ENCODE results near the gene PRIM1.
"Not testable (repeated sequence)": the region's sequence is repeated elsewhere in the genome, so short reads cannot be mapped to it uniquely, and the experiment has no call there.

PRIM1 gene

GRCh38 chr12:56751712-56752598 is at the start of gene PRIM1:
Gene PRIM1 (minus strand): TSS chr12:56752323. CDS start chr12:56752298, 25 bp downstream.
- DNase-seq, result peak; percentile 88

DNA sequence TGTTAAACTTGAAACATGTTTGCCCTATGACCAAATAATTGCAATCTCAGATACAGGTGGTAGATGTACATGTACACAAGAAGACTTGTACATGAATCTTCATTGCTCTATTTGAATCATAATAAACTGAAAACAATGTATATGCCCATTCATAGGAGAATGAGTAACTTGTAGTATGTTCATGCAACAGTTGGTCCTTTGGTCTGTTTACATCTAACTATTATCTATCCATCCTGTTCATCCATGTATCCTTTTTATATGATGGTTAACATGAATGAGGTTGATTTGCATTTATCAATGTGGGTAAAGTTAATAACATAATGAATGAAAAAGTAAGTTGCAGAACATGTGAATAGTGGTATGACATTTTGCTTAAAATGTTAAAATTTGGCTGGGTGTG is 48.1 kb upstream of the PRIM1 start:
- DNase-seq, result no peak

GRCh38 chr12:56799345-56799744 is 47.2 kb upstream of the PRIM1 start:
- DNase-seq, result not testable (repeated sequence)

GRCh38 chr12:56795791-56796190 is 43.7 kb upstream of the PRIM1 start:
- not testable (repeated sequence) for DNase-seq

GRCh38 chr12:56795046-56795562 is 43.0 kb upstream of the PRIM1 start:
- DNase-seq, result not testable (repeated sequence)

DNA sequence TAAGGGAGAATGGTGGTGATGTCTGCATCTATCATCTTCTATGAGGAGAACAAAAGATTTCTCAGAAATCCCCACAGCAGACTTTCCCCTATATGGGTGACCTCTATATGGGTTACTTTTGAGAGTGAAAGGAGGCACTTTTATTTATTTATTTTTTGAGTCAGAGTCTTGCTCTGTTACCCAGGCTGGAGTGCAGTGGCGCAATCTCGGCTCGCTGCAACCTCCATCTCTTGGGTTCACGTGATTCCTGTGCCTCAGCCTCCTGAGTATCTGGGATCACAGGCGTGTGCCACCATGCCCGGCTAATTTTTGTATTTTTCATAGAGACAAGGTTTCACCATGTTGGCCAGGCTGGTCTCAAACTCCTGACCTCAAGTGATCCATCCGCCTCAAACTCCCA is 41.0 kb upstream of the PRIM1 start:
- DNase-seq, result not testable (repeated sequence)

- no peak for DNase-seq
These were observed 40.6 kb upstream of the PRIM1 start for GRCh38 chr12:56792678-56793077.

DNA sequence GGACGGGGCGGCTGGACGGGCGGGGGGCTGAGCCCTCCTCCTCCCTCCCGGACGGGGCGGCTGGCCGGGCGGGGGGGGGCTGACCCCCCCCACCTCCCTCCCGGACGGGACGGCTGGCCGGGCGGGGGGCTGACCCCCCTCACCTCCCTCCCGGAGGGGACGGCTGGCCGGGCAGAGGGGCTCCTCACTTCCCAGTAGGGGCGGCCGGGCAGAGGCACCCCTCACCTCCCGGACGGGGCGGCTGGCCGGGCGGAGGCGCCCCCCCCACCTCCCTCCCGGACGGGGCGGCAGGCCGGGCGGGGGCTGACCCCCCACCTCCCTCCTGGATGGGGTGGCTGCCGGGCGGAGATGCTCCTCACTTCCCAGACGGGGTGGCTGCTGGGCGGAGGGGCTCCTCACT is 37.3 kb upstream of the PRIM1 start:
- DNase-seq, result not testable (repeated sequence)

DNA sequence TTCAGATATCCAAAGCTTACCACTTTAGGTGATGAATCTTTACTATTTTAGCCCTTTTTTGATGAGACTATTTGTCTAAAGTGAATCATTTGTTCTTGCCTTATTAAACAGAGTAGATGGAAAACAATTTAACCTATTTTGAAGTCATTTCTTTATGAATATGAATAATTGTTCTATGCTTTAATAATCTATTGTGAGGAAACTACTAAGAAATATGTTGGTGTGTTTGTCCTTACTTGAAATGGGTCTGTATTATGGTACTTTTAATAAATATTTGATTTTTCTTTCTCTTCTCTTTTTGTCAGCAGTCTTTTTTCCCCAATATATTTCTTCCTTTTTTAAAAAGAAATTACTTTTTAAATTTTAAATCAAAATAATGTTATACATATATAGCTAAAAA is 35.4 kb upstream of the PRIM1 start:
- no peak for DNase-seq

GRCh38 chr12:56785874-56786273 is 33.8 kb upstream of the PRIM1 start:
- DNase-seq, result no peak

DNA sequence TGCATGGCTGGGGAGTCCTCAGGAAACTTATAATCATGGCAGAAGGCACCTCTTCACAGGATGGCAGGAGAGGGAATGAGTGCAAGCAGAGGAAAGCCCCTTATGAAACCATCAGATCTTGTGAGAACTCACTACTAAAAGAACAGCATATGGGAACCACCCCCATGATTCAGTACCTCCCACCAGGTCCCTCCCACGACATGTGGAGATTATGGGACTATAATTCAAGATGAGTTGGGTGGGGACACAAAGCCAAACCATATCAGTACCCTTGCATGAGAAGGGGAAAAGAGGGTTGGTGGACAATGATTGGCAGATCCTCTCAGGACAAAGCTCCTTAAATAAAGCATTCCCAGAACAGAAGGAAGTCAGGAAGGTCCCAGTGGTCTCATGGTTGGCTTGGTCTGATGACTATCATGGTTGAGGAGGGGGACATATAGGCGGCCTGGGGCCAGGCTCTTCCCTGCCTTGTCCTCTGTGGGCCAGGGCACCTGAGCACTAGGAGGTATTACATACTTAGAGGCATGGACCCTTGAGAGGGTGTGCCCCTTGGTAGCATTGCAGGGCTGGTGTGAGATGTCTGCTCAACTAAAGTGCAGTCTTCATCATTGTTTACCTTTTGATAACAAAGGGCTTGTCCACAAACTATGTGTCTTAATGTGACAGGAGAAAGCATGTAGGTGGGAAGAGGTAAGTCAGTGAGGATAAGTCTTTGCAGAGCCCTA is 33.2 kb upstream of the PRIM1 start:
- no peak for DNase-seq

DNA sequence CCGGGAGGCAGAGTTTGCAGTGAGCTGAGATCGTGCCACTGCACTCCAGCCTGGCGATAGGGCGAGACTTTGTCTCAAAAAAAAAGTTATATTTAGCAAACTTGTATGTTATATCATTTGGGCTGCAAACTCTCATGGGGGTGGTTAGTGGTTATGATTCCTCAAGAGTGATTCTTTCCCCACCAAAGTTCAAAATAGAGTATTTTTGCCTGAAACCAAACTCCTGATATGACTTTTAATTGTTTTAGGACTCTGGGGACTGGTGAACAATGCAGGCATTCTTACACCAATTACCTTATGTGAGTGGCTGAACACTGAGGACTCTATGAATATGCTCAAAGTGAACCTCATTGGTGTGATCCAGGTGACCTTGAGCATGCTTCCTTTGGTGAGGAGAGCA is 29.6 kb upstream of the PRIM1 start:
- no peak for DNase-seq

- DNase-seq, result no peak
These were observed 26.6 kb upstream of the PRIM1 start for GRCh38 chr12:56778756-56779155.

DNA sequence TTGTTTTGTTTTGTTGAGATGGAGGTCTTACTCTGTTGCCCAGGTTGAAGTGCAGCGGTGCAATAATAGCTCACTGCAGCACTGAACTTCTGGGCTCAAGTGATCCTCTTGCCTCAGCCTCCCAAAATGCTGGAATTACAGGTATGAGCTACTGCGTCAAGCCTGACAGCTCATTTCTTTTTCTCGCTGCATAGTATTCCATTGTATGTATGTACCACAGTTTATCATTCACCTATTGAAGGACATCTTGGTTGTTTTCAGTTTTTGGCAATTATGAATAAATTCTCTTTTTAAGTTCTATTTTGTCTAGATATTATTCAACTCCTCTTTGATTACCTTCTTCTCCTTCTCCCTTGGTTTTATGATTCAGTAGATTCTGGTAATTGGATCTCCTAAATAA is 24.5 kb upstream of the PRIM1 start:
- DNase-seq, result no peak

GRCh38 chr12:56775638-56776037 is 23.5 kb upstream of the PRIM1 start:
- no peak for DNase-seq

- no peak for DNase-seq
These were observed 21.0 kb upstream of the PRIM1 start for GRCh38 chr12:56773113-56773512.

DNA sequence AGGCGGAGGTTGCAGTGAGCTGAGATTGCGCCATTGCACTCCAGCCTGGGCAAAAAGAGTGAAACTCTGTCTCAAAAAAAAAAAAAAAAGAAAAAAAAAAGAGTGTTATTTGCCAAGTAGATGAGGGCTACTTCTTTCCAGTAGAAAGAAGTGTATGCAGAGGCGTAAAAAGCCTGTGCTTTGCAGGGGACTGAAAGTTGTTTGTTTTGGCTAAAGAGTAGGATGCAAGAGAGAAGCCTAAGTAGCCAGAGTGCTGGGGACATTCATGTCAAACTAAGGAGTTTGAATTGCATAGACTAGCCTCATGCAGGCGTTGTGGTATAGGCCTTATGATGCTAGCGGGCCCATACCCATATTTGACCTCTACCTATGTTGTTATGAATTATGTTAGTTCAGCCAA is 20.5 kb upstream of the PRIM1 start:
- no peak for DNase-seq

- DNase-seq, result no peak
These were observed 17.7 kb upstream of the PRIM1 start for GRCh38 chr12:56769868-56770267.

GRCh38 chr12:56768424-56768823 is 16.3 kb upstream of the PRIM1 start:
- no peak for DNase-seq

DNA sequence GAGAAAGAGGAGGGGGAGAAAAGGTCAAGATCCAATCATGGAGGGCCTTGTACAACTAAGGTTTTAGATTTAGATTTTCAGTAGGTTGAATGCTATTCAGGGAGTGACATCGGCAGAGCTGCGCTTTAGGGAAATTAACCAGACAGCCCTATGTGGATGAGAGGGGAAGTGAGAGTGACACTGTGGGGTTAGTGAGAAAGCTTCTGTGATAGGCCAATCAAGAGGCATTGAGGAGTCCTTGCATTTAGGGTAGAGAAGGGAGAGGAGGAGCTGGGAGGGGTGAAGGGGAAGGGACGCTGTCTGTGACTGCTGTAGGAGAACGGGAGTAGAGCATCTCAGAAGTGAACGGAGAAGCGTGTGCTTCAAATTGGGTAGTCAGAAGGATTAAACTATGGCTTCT is 14.4 kb upstream of the PRIM1 start:
- no peak for DNase-seq

DNA sequence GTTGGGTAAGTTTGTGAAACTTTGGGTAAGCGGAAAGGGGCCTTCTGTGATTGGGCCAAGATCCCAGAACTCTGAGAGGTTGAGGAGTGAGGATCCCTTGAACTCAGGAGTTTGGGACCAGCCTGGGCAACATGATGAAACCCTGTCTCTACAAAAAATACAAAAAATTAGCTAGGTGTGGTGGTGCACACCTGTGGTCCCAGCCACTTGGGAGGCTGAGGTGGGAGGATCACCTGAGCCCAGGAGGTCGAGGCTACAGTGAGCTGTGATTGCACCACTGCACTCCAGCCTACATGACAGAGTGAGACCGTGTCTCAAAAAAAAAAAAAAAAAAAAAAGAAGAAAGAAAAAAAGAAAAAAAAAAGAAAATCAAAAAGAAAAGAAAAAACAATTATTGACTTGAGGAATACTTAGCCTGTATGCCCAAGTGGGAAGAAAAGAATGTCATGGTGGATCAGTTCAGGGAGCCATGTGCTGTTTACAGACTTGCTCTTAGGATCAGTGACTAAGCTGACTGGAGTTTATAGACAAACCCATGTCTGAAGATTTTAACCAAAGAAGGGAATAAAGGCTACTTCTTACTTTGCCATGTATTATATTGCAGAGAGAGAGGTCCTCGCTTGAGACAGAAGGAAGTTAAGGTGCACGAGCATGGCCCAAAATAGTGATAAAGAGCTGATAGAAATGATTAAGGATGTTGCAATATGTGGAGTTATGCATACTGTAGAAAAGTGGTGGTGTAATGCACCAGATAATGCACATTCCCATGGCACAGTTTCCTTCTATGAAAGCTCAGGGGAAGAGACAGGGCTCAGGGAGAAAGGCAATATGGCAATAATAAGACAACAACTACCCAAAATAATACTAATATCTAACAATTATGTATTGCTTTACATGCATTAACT is 11.9 kb upstream of the PRIM1 start:
- no peak for DNase-seq

- DNase-seq, result no peak
These were observed 9.7 kb upstream of the PRIM1 start for GRCh38 chr12:56761812-56762211.

DNA sequence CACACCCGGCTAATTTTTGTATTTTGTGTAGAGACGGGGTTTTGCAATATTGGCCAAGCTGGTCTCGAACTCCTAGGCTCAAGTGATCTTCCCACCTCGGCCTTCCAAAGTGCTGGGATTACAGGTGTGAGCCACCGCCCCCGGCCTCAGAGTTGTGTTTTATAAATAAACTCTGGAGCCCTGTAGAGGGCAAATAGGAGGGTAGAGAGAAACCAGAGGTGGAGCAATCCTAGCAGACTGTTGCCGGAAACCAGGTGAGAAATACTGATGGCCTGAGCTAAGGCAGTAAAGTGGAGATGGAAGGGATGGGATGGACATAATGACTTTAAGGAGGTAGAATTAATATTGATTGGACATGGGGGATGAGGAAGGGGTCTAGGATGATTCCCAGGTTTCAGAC is 8.3 kb upstream of the PRIM1 start:
- no peak for DNase-seq

All from activated naive CD4-positive, alpha-beta T cell treated with anti-CD3 and anti-CD28 coated beads, Interleukin-2, amount 50 U/mL, for 16 hours (primary cell).